CD4-positive, alpha-beta T cell treated with Interferon alpha-2 for 1 hour (primary cell): ENCODE data around the gene CPS1.

ENCODE experiments used
- DNase-seq, 2 donors: peaks; one replicate each; pipeline ENCODE4 v3.0.0-alpha.2; 2020 to 2022

CPS1 gene

GRCh38 chr2:210556329-210556980 lies at the start of gene CPS1:
Gene CPS1, plus strand, starts transcription at chr2:210556599. Its CDS starts 135 bp downstream, at chr2:210556734.
- no peak for DNase-seq

DNA sequence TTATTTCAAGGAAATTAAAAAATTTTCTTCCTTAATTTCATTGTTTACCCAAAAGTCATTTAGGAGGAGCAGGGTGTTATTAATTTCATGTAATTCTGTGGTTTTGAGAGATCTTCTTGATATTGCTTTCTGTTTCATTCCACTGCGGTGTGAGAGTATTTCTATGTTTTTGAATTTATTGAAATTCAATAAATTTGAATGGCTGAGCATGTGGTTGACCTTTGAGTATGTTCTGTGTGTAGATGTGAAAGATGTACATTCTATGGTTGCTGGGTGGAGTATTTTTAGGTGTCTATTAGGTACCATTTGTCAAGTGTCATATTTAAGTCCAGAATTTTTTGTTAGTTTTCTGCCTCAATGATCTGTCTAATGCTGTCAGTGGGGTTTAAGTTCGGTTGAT lies 40.5 kb upstream of the CPS1 start:
- no peak for DNase-seq

GRCh38 chr2:210517264-210517663 lies 39.1 kb upstream of the CPS1 start:
- no peak for DNase-seq

DNA sequence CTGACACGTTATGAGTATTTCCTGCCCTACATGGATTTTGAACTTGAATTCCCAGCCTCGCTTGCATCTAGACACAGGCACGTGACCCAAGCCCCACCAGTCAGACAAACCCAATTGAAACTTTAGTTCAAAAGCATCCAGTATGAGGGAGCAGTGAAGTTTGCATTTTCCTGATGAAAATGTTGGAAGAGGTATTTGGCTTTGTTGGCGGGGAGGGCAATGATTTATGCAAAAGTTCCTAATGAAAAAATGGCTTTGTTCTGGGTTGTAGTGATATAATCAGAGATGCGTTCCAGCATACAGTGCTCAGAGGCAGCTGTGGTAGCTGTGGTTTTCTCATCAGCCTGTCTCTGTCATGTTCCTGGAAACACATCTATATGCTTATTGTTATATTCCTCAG lies 36.8 kb upstream of the CPS1 start:
- no peak for DNase-seq

DNA sequence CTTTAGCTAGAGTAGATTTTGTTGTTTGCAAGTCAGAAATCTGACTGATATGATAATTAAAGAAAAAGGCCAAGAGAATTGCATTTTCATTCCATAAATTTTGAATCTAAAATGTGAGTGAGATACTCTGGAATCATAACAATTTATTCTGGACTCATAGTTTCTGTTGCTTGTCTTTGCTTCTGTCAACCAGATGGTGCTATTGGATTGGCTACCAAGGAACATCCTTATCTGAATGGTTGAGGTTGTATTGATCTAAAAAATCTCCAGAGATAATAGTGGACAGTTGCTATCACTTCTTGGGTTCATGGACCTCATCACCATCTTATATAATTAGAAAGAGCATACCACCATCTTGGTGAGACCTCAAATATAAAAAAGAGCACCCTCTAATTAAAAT lies 34.0 kb upstream of the CPS1 start:
- no peak for DNase-seq

- DNase-seq: no peak
Observed at GRCh38 chr2:210523650-210524289, 32.6 kb upstream of the CPS1 start.

GRCh38 chr2:210524533-210524932 lies 31.9 kb upstream of the CPS1 start:
- no peak for DNase-seq

- DNase-seq: no peak
Observed at GRCh38 chr2:210527286-210527685, 29.1 kb upstream of the CPS1 start.

DNA sequence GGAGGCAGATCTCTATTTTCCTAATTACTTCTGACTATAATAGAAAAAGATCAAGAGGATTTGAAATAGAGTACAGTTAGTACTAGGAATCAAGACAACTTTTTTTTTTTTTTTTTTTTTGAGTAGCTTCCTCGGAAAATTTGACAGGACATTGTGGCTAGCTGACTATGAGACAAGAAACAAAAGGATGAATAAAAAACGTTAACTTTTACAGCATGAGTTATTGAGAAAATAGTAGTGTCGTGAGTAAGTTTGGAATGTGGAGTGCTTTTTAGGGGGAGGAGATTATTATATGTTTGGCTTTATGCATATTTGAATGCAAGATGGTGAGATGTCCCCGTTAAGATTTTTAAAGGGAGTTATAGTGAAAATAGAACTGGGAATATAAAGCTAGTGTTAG lies 27.7 kb upstream of the CPS1 start:
- DNase-seq: no peak

- no peak for DNase-seq
Observed at GRCh38 chr2:210531050-210531449, 25.3 kb upstream of the CPS1 start.

DNA sequence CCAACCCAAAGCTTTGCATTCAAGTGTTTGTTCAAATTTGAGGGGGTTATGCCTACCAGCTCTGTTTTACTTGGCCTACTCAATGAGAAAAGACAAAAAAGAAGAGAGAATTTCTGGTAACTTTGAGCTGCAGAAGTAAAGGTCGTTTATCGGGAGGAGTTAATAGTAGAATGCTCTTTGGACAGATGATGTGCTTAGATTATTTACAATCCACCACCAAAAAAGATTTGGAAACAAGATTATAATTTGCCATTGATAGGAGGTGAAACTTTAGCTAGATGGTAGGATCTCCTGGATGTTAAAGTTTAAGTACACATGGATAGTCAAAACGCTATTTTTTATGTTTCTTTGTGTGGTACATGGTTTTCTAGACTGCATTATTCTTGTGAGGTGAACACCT lies 24.9 kb upstream of the CPS1 start:
- DNase-seq: no peak

DNA sequence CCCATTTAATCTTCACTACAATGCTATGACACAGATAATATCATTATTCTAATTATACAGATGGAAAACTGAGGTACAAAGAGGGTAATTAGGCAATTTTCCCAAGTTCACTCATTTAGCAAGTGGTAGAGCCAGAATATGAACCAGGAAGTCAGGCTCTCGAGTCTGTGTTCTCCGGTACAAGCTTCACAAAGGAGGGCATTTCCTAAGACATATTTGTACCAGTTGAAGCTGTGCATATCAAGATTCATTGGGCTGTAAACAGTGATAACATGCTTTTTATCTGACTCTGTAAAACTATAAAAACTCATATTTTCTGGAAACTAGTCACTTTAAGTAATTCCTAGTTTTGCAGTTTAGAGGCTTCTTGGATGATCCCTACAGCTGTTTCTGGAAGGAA lies 23.0 kb upstream of the CPS1 start:
- no peak for DNase-seq

DNA sequence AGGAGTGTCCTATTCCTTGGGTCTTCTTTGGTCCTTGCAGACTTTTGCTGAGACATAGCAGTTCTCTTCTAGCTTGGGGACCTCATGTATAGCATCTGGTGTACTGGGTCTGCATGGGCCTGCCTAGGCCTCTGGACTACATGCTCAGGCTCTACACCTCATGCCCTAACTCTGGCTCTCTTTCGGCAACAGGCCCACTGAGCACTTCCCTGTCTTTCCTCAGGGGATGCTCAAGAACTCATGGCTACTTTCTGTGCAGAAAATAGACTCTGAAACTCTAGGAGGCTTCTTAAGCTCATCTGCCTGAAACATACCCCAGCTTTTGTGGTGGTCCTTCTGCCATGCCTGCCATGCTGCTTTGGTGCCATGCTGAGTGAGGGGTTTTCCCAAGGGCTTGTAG lies 21.5 kb upstream of the CPS1 start:
- no peak for DNase-seq

DNA sequence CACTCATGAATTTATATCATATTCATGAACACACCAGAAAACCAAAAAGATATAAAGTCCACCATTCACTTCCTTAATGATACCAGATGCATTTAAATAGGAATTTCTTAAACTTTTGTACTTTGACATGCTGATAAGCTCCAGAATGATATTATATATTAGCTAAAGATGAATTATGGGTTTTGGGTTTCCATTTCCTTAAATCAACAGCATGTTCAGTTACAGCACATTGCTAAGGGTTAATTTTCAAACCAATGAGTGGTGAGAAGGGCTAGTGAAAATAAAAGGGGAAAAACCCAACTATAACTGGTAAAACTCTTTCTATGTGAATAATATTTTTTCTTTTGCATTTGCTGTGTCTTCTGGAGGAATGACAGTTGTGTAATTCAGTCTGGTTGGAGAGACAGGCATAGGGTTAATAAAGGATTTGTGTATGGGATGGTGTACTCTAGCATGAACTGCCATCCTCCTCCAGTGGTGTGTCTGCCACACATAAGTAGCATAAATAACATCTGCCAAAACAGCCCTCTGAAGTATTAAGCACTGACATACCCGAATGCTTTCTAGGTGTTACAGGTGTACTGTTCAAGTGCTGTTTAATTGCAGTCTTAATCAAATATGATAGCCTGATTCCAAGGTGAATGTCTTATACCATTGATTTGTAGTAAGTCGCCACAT lies 19.3 kb upstream of the CPS1 start:
- DNase-seq: no peak

DNA sequence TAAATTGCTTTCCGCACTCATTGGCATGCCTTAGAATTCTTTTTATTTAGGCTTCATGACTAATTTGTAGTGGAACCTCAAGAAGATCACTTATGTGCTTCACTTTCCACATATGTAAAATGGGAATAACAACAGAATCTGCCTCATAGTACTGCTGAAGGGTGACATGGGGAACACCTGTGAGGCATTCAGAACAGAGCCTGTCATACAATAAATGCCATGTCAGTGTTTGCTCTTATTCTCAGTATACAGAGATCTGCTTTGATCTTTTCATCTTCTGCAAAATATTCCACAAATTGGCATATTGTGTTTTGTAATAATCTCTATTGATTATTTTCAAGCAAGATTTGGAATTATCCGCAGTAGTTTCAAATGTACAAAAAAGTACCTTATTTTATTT lies 17.4 kb upstream of the CPS1 start:
- DNase-seq: no peak

GRCh38 chr2:210539578-210540416 lies 16.6 kb upstream of the CPS1 start:
- DNase-seq: no peak

GRCh38 chr2:210540471-210540870 lies 15.9 kb upstream of the CPS1 start:
- DNase-seq: no peak

DNA sequence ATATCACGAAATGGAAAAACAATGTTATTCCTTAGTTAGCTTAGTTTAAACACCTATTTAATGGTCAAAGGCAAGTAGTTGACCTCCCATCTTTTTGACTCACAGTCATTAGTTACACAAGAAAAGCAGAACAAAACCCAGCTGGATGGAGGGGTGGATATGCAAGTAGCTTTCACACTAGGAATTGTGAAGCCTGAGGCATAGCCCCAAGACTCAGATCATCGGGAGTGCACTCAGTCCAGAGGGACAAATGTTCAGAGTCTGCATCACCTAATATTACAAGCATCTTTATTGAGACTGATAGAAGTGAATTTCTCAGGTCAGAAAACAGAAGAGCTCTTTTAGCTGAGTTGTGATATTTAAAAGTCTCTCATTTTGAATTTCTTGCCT lies 15.5 kb upstream of the CPS1 start:
- DNase-seq: no peak

- DNase-seq: no peak
Observed at GRCh38 chr2:210541290-210541902, 15.0 kb upstream of the CPS1 start.

DNA sequence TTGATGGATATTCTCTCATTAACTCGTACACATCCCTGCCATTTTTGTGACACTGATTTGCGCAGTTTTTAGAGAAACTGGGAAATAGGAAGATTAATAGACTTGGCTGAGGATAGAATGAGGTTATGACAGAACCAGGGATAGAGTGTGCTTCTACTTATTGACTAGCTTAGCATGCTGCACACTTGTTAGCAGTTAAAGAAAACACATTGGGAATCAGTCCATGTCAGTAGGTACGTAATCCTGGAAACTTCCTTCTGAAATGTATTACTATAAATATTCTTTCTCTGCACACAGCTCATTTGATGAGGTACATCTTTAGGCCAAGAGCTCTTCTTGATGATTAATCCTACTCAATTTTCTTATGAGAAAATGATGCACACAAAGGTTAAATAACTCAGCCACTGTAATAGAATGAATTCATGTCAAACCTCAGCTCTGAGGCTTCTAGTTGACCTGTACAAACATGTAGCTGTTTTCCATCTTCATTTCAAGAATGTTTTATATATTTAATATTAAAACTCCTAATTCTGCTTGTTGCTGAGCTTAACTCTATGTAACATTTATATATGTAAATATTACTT lies 12.3 kb upstream of the CPS1 start:
- DNase-seq: no peak

DNA sequence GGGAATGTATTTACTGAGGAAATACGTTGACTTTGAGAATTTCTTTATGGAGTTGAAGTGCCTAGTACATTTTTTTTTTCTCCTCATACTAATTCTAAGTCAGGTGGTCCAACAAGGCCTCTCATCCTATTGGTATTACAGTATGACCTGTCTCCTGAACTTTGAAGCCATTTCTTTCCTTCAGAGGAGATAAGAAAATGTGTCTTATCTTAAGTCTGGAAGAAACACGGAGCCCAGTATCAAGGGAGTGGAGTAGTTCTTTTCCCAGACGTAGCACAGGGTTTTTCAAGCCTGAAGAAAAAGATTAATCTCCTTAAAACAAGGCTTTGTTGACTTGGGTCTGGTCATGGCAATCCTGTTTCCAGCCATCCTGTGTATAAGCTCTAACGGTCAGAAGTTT lies 11.6 kb upstream of the CPS1 start:
- no peak for DNase-seq

- DNase-seq: no peak
Observed at GRCh38 chr2:210546424-210547208, 9.8 kb upstream of the CPS1 start.
